ENCODE results near the gene FBLN2.

The FBLN2 gene

GRCh38 chr3:13654330-13655060 is 105.6 kb downstream of the FBLN2 start:
- no peaks in the 10 kb centered on the region for H3K9me3 ChIP-seq
- no peaks in the 10 kb centered on the region for H3K36me3 ChIP-seq
- H3K27me3 ChIP-seq = peaks cover 81% of the 10 kb centered on the region
- peaks cover 6% of the 10 kb centered on the region in 2 experiments for H3K4me1 ChIP-seq (ENCODE audit: control insufficient read depth in 1 of 2, insufficient read depth in 1 of 2, low read depth in 1 of 2, low read length in 1 of 2)
- TF ChIP-seq CTCF (IDR thresholded peaks at IDR 0.05) = no peak
- H3K4me3 ChIP-seq (ENCODE audit: low read depth in 1 of 2, low read length in 1 of 2) = no peak overlapping the region
- no peak overlapping the region for H3K27ac ChIP-seq

GRCh38 chr3:13655061-13655913 is 106.4 kb downstream of the FBLN2 start:
- H3K27me3 ChIP-seq = peaks cover 73% of the 10 kb centered on the region
- no peaks in the 10 kb centered on the region for H3K9me3 ChIP-seq
- H3K36me3 ChIP-seq = no peaks in the 10 kb centered on the region
- no peak overlapping the region for H3K4me3 ChIP-seq (ENCODE audit: low read depth in 1 of 2, low read length in 1 of 2)
- H3K4me1 ChIP-seq (ENCODE audit: control insufficient read depth in 1 of 2, insufficient read depth in 1 of 2, low read depth in 1 of 2, low read length in 1 of 2) = peaks cover 5 to 6% of the 10 kb centered on the region in 2 experiments
- no peak for TF ChIP-seq CTCF (IDR thresholded peaks at IDR 0.05)
- H3K27ac ChIP-seq = no peak overlapping the region

- no peak overlapping the region for H3K27ac ChIP-seq
- H3K36me3 ChIP-seq = no peaks in the 10 kb centered on the region
- no peak overlapping the region for H3K4me3 ChIP-seq (ENCODE audit: low read depth in 1 of 2, low read length in 1 of 2)
- no peak for TF ChIP-seq CTCF (IDR thresholded peaks at IDR 0.05)
- H3K4me1 ChIP-seq (ENCODE audit: control insufficient read depth in 1 of 2, insufficient read depth in 1 of 2, low read depth in 1 of 2, low read length in 1 of 2) = no peaks in the 10 kb centered on the region
- no peaks in the 10 kb centered on the region for H3K9me3 ChIP-seq
- peaks cover 59% of the 10 kb centered on the region for H3K27me3 ChIP-seq
These were observed 107.8 kb downstream of the FBLN2 start for GRCh38 chr3:13656584-13657301.

- H3K36me3 ChIP-seq = no peaks in the 10 kb centered on the region
- H3K27me3 ChIP-seq = peaks cover 57% of the 10 kb centered on the region
- H3K9me3 ChIP-seq = no peaks in the 10 kb centered on the region
- no peak overlapping the region for H3K4me3 ChIP-seq (ENCODE audit: low read depth in 1 of 2, low read length in 1 of 2)
- H3K27ac ChIP-seq = no peak overlapping the region
- no peak for TF ChIP-seq CTCF (IDR thresholded peaks at IDR 0.05)
- no peaks in the 10 kb centered on the region for H3K4me1 ChIP-seq (ENCODE audit: control insufficient read depth in 1 of 2, insufficient read depth in 1 of 2, low read depth in 1 of 2, low read length in 1 of 2)
These were observed 108.9 kb downstream of the FBLN2 start for GRCh38 chr3:13657660-13658435.

- no peaks in the 10 kb centered on the region for H3K4me1 ChIP-seq (ENCODE audit: control insufficient read depth in 1 of 2, insufficient read depth in 1 of 2, low read depth in 1 of 2, low read length in 1 of 2)
- H3K27ac ChIP-seq = no peak overlapping the region
- H3K9me3 ChIP-seq = no peaks in the 10 kb centered on the region
- TF ChIP-seq CTCF (IDR thresholded peaks at IDR 0.05) = no peak
- no peak overlapping the region for H3K4me3 ChIP-seq (ENCODE audit: low read depth in 1 of 2, low read length in 1 of 2)
- H3K27me3 ChIP-seq = peaks cover 51% of the 10 kb centered on the region
- no peaks in the 10 kb centered on the region for H3K36me3 ChIP-seq
These were observed 109.8 kb downstream of the FBLN2 start for GRCh38 chr3:13658681-13659080.

Data from neutrophil (primary cell).